Measurements from ENCODE around the gene TRAF3IP1. TPM values are rescaled to one million over a fixed set of nuclear protein-coding genes. Genes with fewer than 3 reads are reported as not detected.

TRAF3IP1 gene
- total and polyA plus RNA-seq, 2 donors: 9.6 to 13.6 TPM

- no peaks in the 10 kb centered on the region for H3K4me1 ChIP-seq (ENCODE audit: insufficient read depth)
- 85% methylated on average over 15 of the region's 15 CpGs for WGBS
- no peaks in the 10 kb centered on the region for H3K36me3 ChIP-seq (ENCODE audit: insufficient read depth)
- no peak overlapping the region for H3K27ac ChIP-seq (ENCODE audit: low read depth)
- DNase-seq (ENCODE audit: extremely low spot score): no peak
- H3K4me3 ChIP-seq (ENCODE audit: low read depth, low read length): no peak overlapping the region
These were observed 58.9 kb downstream of the TRAF3IP1 start for GRCh38 chr2:238379096-238379810.

- no peak for DNase-seq (ENCODE audit: extremely low spot score)
- Histone ChIP-seq H3K36me3 (ENCODE audit: insufficient read depth) (no peaks in the 10 kb centered on the region), H3K27ac (ENCODE audit: low read depth) (no peak overlapping the region), H3K4me1 (ENCODE audit: insufficient read depth) (no peaks in the 10 kb centered on the region), H3K4me3 (ENCODE audit: low read depth, low read length) (no peak overlapping the region)
- WGBS: 92% methylated on average over 7 of the region's 7 CpGs
These were observed 60.0 kb downstream of the TRAF3IP1 start for GRCh38 chr2:238380336-238380735.

- H3K4me3 ChIP-seq (ENCODE audit: low read depth, low read length): no peak overlapping the region
- no peak overlapping the region for H3K27ac ChIP-seq (ENCODE audit: low read depth)
- H3K4me1 ChIP-seq (ENCODE audit: insufficient read depth): no peaks in the 10 kb centered on the region
- no peaks in the 10 kb centered on the region for H3K36me3 ChIP-seq (ENCODE audit: insufficient read depth)
- 71% methylated on average over 1 of the region's 1 CpG for WGBS
- no peak for DNase-seq (ENCODE audit: extremely low spot score)
These were observed 60.5 kb downstream of the TRAF3IP1 start for GRCh38 chr2:238380785-238381184.

GRCh38 chr2:238381341-238382115 is 61.2 kb downstream of the TRAF3IP1 start:
- Histone ChIP-seq H3K27ac (ENCODE audit: low read depth) (no peak overlapping the region), H3K4me1 (ENCODE audit: insufficient read depth) (no peaks in the 10 kb centered on the region), H3K36me3 (ENCODE audit: insufficient read depth) (no peaks in the 10 kb centered on the region), H3K4me3 (ENCODE audit: low read depth, low read length) (no peak overlapping the region)
- WGBS: 91% methylated on average over 16 of the region's 16 CpGs
- DNase-seq (ENCODE audit: extremely low spot score): no peak

- no peak for DNase-seq (ENCODE audit: extremely low spot score)
These were observed 62.1 kb downstream of the TRAF3IP1 start for GRCh38 chr2:238382381-238382781.

GRCh38 chr2:238383135-238383534 is 62.8 kb downstream of the TRAF3IP1 start:
- Histone ChIP-seq H3K27ac (ENCODE audit: low read depth) (no peak overlapping the region), H3K4me1 (ENCODE audit: insufficient read depth) (no peaks in the 10 kb centered on the region), H3K4me3 (ENCODE audit: low read depth, low read length) (no peak overlapping the region), H3K36me3 (ENCODE audit: insufficient read depth) (no peaks in the 10 kb centered on the region)
- 98% methylated on average over 5 of the region's 5 CpGs for WGBS
- no peak for DNase-seq (ENCODE audit: extremely low spot score)

More at GRCh38 chr2:238382381-238382781, 62.1 kb downstream of the TRAF3IP1 start:
- Histone ChIP-seq H3K27ac (ENCODE audit: low read depth) (no peak overlapping the region), H3K4me3 (ENCODE audit: low read depth, low read length) (no peak overlapping the region), H3K4me1 (ENCODE audit: insufficient read depth) (no peaks in the 10 kb centered on the region), H3K36me3 (ENCODE audit: insufficient read depth) (no peaks in the 10 kb centered on the region)
- WGBS: 86% methylated on average over 5 of the region's 5 CpGs

- no peak overlapping the region for H3K27ac ChIP-seq (ENCODE audit: low read depth)
- no peak for DNase-seq (ENCODE audit: extremely low spot score)
- WGBS: 95% methylated on average over 7 of the region's 7 CpGs
These were observed 63.5 kb downstream of the TRAF3IP1 start for GRCh38 chr2:238383743-238384380.

GRCh38 chr2:238387332-238387731 is 67.0 kb downstream of the TRAF3IP1 start:
- no peak for DNase-seq (ENCODE audit: extremely low spot score)
- Histone ChIP-seq H3K4me1 (ENCODE audit: insufficient read depth) (no peaks in the 10 kb centered on the region), H3K27ac (ENCODE audit: low read depth) (no peak overlapping the region), H3K36me3 (ENCODE audit: insufficient read depth) (no peaks in the 10 kb centered on the region), H3K4me3 (ENCODE audit: low read depth, low read length) (no peak overlapping the region)
- WGBS: 64% methylated on average over 4 of the region's 4 CpGs

More at GRCh38 chr2:238383743-238384380, 63.5 kb downstream of the TRAF3IP1 start:
- Histone ChIP-seq H3K4me3 (ENCODE audit: low read depth, low read length) (no peak overlapping the region), H3K4me1 (ENCODE audit: insufficient read depth) (no peaks in the 10 kb centered on the region), H3K36me3 (ENCODE audit: insufficient read depth) (no peaks in the 10 kb centered on the region)

GRCh38 chr2:238388794-238389193 is 68.5 kb downstream of the TRAF3IP1 start:
- WGBS: 68% methylated on average over 8 of the region's 8 CpGs

GRCh38 chr2:238389988-238390589 is 69.8 kb downstream of the TRAF3IP1 start:
- WGBS: 55% methylated on average over 10 of the region's 10 CpGs
- no peak overlapping the region for H3K4me3 ChIP-seq (ENCODE audit: low read depth, low read length)
- peak; percentile 52 for DNase-seq (ENCODE audit: extremely low spot score)
- no peaks in the 10 kb centered on the region for H3K36me3 ChIP-seq (ENCODE audit: insufficient read depth)
- no peak overlapping the region for H3K27ac ChIP-seq (ENCODE audit: low read depth)
- H3K4me1 ChIP-seq (ENCODE audit: insufficient read depth): no peaks in the 10 kb centered on the region

More at GRCh38 chr2:238388794-238389193, 68.5 kb downstream of the TRAF3IP1 start:
- H3K4me1 ChIP-seq (ENCODE audit: insufficient read depth): no peaks in the 10 kb centered on the region
- DNase-seq (ENCODE audit: extremely low spot score): no peak
- H3K4me3 ChIP-seq (ENCODE audit: low read depth, low read length): no peak overlapping the region
- no peak overlapping the region for H3K27ac ChIP-seq (ENCODE audit: low read depth)
- no peaks in the 10 kb centered on the region for H3K36me3 ChIP-seq (ENCODE audit: insufficient read depth)

GRCh38 chr2:238391042-238391689 is 70.8 kb downstream of the TRAF3IP1 start:
- 91% methylated on average over 6 of the region's 6 CpGs for WGBS
- no peaks in the 10 kb centered on the region for H3K36me3 ChIP-seq (ENCODE audit: insufficient read depth)
- DNase-seq (ENCODE audit: extremely low spot score): no peak
- no peaks in the 10 kb centered on the region for H3K4me1 ChIP-seq (ENCODE audit: insufficient read depth)
- no peak overlapping the region for H3K27ac ChIP-seq (ENCODE audit: low read depth)
- no peak overlapping the region for H3K4me3 ChIP-seq (ENCODE audit: low read depth, low read length)

- WGBS: 90% methylated on average over 7 of the region's 7 CpGs
- DNase-seq (ENCODE audit: extremely low spot score): no peak
- Histone ChIP-seq H3K36me3 (ENCODE audit: insufficient read depth) (peaks cover 2% of the 10 kb centered on the region), H3K4me1 (ENCODE audit: insufficient read depth) (no peaks in the 10 kb centered on the region), H3K4me3 (ENCODE audit: low read depth, low read length) (no peak overlapping the region), H3K27ac (ENCODE audit: low read depth) (no peak overlapping the region)
These were observed 76.3 kb downstream of the TRAF3IP1 start for GRCh38 chr2:238396663-238397062.

- no peak for DNase-seq (ENCODE audit: extremely low spot score)
- no peaks in the 10 kb centered on the region for H3K4me1 ChIP-seq (ENCODE audit: insufficient read depth)
- WGBS: 79% methylated on average over 14 of the region's 14 CpGs
These were observed 77.0 kb downstream of the TRAF3IP1 start for GRCh38 chr2:238397356-238397755.

More at GRCh38 chr2:238397356-238397755, 77.0 kb downstream of the TRAF3IP1 start:
- peaks cover 2% of the 10 kb centered on the region for H3K36me3 ChIP-seq (ENCODE audit: insufficient read depth)
- H3K4me3 ChIP-seq (ENCODE audit: low read depth, low read length): no peak overlapping the region
- H3K27ac ChIP-seq (ENCODE audit: low read depth): no peak overlapping the region

Data from urinary bladder (tissue), 4 donors.